ENCODE measurements around the gene PLA2G4E. TPM values are rescaled to one million over a fixed set of nuclear protein-coding genes. Genes with fewer than 3 reads are reported as not detected.

Gene PLA2G4E
- total RNA-seq, 6 donors from 2014 or later: 0.13 to 5.2 (median 1.1) TPM; not detected in 2

DNA sequence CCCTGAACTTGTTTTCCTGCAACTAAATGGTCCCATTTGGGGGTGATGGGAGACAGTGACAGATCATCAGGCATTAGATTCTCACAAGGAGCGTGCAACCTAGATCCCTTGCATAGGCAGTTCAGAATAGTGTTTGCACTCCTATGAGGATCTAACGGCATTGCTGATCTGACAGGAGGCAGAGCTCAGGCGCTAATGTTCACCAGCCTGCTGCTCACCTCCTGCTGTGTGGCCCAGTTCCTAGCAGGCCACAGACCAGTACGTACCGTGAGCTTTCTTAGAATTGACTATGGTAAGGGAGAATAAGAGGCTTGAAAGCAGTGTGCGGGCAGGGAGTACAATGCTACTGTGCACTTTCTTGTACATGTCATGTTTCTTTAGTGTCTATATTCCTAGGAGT lies 17.6 kb upstream of the PLA2G4E start:
- no peak overlapping the region for H3K4me3 ChIP-seq
- H3K27me3 ChIP-seq: no peaks in the 10 kb centered on the region
- H3K4me1 ChIP-seq: peaks cover 0 to 22% (median 8%) of the 10 kb centered on the region in 4 donors
- 90 to 91% methylated on average over 6 of the region's 6 CpGs for WGBS, 2 donors
- H3K9me3 ChIP-seq: no peaks in the 10 kb centered on the region
- no peak for ATAC-seq (ENCODE audit: low FRiP score in 2 of 2)
- no peaks in the 10 kb centered on the region for H3K36me3 ChIP-seq
- DNase-seq: no peak
- no peak overlapping the region for H3K27ac ChIP-seq
- TF ChIP-seq EP300 (IDR thresholded peaks at IDR 0.05) (no peak), POLR2AphosphoS5 (IDR thresholded peaks at IDR 0.05) (no peak), POLR2A (IDR thresholded peaks at IDR 0.05) (no peak)
- TF ChIP-seq, protein P1, sequence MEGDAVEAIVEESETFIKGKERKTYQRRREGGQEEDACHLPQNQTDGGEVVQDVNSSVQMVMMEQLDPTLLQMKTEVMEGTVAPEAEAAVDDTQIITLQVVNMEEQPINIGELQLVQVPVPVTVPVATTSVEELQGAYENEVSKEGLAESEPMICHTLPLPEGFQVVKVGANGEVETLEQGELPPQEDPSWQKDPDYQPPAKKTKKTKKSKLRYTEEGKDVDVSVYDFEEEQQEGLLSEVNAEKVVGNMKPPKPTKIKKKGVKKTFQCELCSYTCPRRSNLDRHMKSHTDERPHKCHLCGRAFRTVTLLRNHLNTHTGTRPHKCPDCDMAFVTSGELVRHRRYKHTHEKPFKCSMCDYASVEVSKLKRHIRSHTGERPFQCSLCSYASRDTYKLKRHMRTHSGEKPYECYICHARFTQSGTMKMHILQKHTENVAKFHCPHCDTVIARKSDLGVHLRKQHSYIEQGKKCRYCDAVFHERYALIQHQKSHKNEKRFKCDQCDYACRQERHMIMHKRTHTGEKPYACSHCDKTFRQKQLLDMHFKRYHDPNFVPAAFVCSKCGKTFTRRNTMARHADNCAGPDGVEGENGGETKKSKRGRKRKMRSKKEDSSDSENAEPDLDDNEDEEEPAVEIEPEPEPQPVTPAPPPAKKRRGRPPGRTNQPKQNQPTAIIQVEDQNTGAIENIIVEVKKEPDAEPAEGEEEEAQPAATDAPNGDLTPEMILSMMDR (IDR thresholded peaks at IDR 0.05): no peak

DNA sequence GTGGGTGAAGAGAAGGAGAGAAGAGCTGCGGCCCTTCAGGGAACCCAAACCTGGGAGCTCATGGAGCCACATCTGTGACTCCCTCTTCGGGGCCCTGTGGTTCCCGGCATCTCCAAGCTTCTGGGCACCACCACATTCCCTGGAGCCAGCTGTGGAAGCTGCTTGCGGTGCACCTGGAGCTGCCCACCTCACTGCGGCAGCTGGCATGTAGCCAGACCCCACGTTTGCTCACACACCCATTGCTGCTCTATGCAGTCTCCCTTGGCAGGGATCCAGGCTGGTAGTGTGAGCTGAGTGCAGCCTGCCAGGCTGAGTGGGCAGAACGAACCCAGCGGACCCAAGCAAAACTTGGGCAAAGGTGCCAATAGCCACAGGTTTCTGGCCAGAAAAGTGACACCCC lies 16.8 kb upstream of the PLA2G4E start:
- no peak overlapping the region for H3K4me3 ChIP-seq
- DNase-seq (peak in 1 of 2 donors; percentile 68), ATAC-seq (ENCODE audit: low FRiP score in 2 of 2) (no peak)
- no peaks in the 10 kb centered on the region for H3K9me3 ChIP-seq
- TF ChIP-seq EP300 (IDR thresholded peaks at IDR 0.05): no peak
- TF ChIP-seq POLR2AphosphoS5 (IDR thresholded peaks at IDR 0.05): no peak
- TF ChIP-seq, protein P1 (IDR thresholded peaks at IDR 0.05): no peak
- no peak for TF ChIP-seq POLR2A (IDR thresholded peaks at IDR 0.05)
- H3K4me1 ChIP-seq: peaks cover 0 to 22% (median 11%) of the 10 kb centered on the region in 4 donors
- H3K36me3 ChIP-seq: no peaks in the 10 kb centered on the region
- 58 to 62% methylated on average over 7 to 8 of the region's 8 CpGs for WGBS, 2 donors
- no peaks in the 10 kb centered on the region for H3K27me3 ChIP-seq
- H3K27ac ChIP-seq: peak overlapping the region in 1 of 4 donors; percentile 27

DNA sequence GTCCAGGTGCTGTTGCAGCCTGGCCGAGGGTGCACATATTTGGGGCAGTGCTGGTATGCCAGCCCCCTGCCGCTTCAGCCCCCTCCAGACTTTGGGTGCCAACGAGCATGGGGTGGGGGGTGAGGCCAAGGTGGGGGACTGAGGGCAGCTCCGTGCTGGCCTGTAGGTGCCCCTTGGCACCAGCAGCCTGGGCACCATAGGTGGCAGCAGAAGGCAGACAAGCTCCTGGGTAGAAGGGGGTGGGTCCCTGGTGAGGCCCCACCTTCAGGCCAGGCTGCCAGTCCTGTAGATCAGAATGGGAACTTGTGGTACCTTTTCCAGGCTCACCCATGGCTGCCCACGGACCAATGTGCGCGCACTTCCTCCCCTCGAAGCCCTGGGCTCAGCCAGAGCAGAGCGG lies 16.1 kb upstream of the PLA2G4E start:
- H3K27me3 ChIP-seq: no peaks in the 10 kb centered on the region
- peak overlapping the region in 1 of 4 donors; percentile 27 for H3K27ac ChIP-seq
- peak in 1 of 2 donors; percentile 29 for ATAC-seq (ENCODE audit: low FRiP score in 2 of 2)
- no peaks in the 10 kb centered on the region for H3K36me3 ChIP-seq
- TF ChIP-seq EP300 (IDR thresholded peaks at IDR 0.05): no peak
- TF ChIP-seq POLR2A (IDR thresholded peaks at IDR 0.05): no peak
- TF ChIP-seq, protein P1 (IDR thresholded peaks at IDR 0.05): no peak
- no peak for TF ChIP-seq POLR2AphosphoS5 (IDR thresholded peaks at IDR 0.05)
- no peak overlapping the region for H3K4me3 ChIP-seq
- H3K4me1 ChIP-seq: peaks cover 0 to 22% (median 11%) of the 10 kb centered on the region in 4 donors
- DNase-seq: no peak
- 80 to 86% methylated on average over 3 to 9 of the region's 9 CpGs for WGBS, 2 donors
- no peaks in the 10 kb centered on the region for H3K9me3 ChIP-seq

DNA sequence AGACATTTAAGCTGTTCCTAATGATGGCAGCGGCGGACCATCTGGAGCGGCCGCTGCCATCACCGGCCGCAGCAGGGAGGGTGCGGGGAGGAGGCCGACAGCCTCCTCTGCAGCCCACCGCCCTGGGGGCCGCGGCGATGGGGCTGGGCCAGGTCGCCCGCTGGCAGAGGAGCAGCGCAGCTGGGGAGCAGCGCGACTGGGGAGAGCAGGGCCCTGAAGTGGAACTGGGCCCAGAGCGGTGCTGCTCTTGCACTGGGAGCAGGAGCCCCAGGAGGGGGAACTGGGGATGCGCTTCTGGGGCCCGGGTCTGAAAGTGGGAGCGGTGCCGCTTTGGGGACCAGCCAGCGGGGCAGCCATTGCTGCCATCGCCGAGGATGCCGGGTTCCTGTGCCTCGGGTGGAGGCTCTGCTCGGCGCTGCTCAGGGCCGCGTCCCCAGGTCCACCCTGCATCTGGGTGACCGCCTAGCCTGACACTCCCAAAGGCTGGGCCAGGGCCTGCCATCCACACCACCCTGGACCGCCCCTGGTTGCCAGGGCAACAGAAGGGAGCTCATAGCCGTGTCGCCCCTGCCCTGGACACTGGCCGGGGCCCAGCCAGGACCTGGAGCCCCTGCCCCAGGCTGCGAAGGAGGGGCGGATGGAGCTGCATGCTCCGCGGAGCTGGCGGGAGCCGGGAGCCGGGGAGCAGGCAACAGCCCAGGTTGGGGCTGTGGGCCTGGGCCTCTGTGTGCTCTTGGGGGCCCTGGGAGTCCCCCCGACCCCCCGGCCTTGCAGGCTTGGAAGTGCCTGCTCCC lies 15.5 kb upstream of the PLA2G4E start:
- Histone ChIP-seq H3K4me3 (no peak overlapping the region), H3K27ac (peak overlapping the region in 1 of 4 donors; percentile 27), H3K9me3 (no peaks in the 10 kb centered on the region), H3K27me3 (no peaks in the 10 kb centered on the region), H3K4me1 (peaks cover 0 to 22% (median 11%) of the 10 kb centered on the region in 4 donors), H3K36me3 (no peaks in the 10 kb centered on the region)
- 87 to 90% methylated on average over 7 to 42 of the region's 45 CpGs for WGBS, 2 donors
- TF ChIP-seq EP300 (IDR thresholded peaks at IDR 0.05) (no peak), POLR2AphosphoS5 (IDR thresholded peaks at IDR 0.05) (no peak), POLR2A (IDR thresholded peaks at IDR 0.05) (no peak)
- TF ChIP-seq, protein P1 (IDR thresholded peaks at IDR 0.05): no peak
- ATAC-seq (ENCODE audit: low FRiP score in 2 of 2): peak in 1 of 2 donors; percentile 9
- DNase-seq: peak in 1 of 2 donors; percentile 77
